GM21825 (cell line): ENCODE measurements around the gene ZNF423.
"Not testable (repeated sequence)": the region's sequence is repeated elsewhere in the genome, so short reads cannot be mapped to it uniquely, and the experiment has no call there.

Experiments used
- ATAC-seq: cut with Tn5 transposase; IDR thresholded peaks from one replicate; pipeline ENCODE4 v1.9.1; 2021; ENCODE audit warnings: mild to moderate bottlenecking, moderate library complexity; ENCODE audit not compliant: unreplicated experiment

Gene ZNF423

DNA sequence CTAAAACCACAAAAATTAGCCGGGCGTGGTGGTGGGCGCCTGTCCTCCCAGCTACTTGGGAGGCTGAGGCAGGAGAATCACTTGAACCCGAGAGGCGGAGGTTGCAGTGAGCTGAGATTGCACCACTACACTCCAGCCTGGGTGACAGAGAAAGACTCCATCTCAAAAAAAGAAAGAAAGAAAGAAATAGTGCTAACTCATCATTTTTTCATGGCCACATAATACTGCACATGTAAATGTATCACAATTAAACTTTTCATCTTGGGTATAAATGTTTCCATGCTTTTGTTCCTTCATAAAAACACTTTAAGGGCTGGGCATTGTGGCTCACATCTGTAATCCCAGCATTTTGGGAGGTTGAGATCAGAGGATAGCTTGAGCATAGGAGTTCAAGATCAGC is 15.9 kb upstream of the ZNF423 start:
- not testable (repeated sequence) for ATAC-seq

- ATAC-seq: no peak
Observed at GRCh38 chr16:49869731-49870130, 13.8 kb upstream of the ZNF423 start.

- ATAC-seq: no peak
Observed at GRCh38 chr16:49867796-49868668, 12.1 kb upstream of the ZNF423 start.

- ATAC-seq: no peak
Observed at GRCh38 chr16:49867234-49867633, 11.3 kb upstream of the ZNF423 start.

DNA sequence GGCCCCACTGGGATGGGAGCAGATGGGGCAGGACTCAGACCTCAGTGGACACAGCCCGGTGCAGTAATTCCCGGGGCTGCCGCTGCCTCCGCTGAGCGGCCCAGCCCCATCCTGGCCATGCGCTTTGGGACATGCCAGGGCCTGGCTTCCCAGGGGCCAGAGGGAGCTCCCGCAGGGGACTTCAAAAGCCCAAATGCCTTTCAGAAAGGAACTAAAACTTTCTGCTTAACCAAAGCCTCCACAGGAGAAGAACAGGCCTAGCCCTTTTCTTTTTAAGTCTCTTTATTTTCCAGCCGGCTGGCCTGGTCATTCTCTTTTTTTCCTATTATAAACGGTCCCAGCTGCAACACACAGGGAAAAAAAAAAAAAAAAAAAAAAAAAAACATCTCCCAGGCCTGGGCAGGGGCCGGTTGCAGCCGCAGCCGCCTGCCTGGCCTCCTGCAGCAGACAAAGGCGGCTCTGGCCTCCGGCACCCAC is 10.7 kb upstream of the ZNF423 start:
- ATAC-seq: no peak

DNA sequence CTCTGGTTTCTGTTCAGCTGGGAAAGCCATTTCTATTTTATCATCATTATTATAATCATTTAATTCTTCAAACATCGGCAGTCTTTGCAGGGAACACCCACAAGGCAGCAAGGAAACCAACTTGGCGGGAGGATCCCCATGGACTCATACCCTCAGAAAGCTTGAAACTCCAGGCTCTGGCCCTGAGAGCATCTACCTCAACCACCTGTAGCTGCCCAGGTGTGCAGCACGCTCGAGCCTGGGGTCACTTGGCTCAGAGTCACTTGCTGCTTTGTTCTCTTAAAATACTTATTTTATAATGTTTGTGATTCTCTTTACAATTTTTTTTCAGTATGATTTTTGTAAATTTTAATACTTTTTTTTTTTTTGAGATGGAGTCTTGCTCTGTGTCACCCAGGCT is 6.8 kb upstream of the ZNF423 start:
- ATAC-seq: no peak

GRCh38 chr16:49861299-49861698 is 5.4 kb upstream of the ZNF423 start:
- ATAC-seq: no peak

- no peak for ATAC-seq
Observed at GRCh38 chr16:49860593-49860992, 4.7 kb upstream of the ZNF423 start.

DNA sequence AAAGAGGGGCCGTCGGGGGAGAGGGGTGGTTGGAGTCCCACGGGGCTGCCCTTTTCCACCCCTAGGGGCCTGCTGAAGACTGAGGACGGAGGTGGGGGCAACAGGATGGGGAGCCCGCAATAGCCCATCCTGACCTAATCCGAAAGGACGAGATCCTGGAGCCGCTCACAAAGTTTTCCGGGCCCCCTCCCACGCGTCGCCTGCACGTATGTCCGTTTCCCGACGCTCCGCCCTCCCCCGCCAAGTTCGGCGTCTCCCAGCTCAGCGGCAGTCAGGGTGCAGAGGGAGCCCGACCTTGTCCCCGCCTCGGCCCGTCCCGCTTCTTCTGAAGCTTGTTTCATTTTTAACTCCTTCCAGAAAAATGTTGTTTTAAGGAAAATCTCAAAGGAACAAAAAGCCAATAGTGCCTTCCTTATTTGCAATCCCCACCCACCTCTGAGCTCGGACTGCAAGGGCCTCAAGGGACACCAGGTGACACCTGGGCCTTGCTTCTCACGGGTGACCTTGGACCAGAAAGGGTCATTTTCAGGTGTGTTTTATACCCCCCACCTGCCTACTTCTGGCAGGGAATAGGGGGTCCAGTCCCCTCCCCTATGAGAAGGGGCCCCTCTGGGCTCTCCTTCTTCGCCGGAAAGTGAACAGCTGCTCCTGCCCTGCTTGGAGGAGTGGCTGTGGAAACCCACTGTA is 3.4 kb upstream of the ZNF423 start:
- no peak for ATAC-seq

DNA sequence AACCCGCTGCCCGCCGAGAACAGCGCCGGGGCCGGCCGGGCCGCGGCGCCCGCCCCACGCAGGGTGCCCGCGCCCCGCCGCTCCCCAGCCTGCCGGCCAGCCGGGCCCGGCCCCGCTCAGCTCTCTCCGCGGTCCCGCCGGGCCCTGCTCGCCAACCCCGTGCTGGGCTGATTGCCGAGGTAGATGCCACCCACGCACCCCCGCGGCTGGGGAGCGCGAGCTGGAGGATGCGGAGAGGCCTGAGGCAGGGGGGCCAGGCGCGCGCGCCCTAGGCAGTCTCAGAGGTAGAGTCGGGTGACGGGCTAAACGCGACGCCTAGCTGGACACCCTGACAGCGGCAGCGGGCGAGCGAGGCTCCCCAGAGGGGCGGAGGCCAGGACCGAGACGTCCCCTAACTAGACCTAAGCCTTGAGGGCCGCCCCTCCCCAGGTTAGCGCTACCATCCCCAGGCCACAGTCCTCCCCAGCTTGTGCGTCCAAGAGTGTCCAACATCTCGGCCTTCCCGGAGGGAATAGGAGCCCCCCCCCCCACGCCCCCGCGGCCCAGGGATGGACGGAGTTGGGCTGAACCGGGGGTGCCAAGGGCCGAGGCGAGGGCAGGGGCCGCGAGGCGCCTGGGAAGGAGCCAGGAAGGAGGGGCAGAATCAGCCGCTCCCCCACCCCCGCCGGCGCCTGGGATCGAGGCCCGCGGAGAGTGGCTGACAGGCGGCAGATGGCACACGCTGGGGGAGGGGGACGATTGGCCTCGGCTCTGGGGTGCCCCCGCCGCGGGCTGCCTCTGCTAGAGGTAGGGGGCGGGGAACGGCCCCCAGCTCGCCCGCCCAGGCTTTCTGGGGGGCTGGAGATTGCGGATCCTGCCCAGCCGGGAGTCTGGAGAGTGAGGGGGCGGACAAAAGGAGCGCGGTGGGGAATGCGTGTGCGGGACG is 2.5 kb upstream of the ZNF423 start:
- no peak for ATAC-seq

- ATAC-seq: no peak
Observed at GRCh38 chr16:49857423-49858181, 1.7 kb upstream of the ZNF423 start.

GRCh38 chr16:49856672-49857330 is 889 bp upstream of the ZNF423 start:
- no peak for ATAC-seq

DNA sequence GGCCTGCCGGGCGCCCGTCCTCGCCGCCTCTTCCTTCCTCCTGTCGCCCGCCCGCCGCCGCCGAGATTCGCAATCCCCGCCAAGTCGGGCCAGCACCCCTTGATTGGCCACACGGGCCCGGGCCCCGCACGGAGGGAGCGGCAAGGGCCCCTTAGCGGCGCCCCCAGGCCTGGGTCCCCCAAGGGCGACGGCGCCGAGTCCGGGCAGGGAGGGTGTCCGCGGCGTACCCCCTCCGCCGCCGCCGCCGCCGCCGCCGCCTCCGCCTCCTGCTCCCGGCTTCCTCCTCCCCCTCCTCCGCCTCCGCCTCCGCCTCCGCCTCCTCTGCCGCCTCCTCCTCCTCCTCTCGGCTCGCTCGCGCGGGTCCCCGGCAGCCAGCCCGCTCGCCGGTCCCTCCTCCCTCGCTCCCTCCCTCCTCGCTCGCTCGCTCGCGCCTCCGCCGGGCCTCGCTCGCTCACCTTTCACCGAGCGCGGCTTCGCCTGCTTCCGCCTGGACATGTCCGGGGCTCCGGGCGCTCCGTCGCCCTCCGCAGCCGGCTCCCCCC is 561 bp downstream of the ZNF423 start:
- ATAC-seq: peak; percentile 53

- ATAC-seq: peak; percentile 19
Observed at GRCh38 chr16:49854796-49855203, 1.1 kb downstream of the ZNF423 start.

- ATAC-seq: no peak
Observed at GRCh38 chr16:49854188-49854795, 1.6 kb downstream of the ZNF423 start.

- no peak for ATAC-seq
Observed at GRCh38 chr16:49852279-49852678, 3.6 kb downstream of the ZNF423 start.

- ATAC-seq: no peak
Observed at GRCh38 chr16:49851468-49851787, 4.5 kb downstream of the ZNF423 start.

GRCh38 chr16:49850558-49851467 is 5.1 kb downstream of the ZNF423 start:
- no peak for ATAC-seq
